ENCODE data around the gene NAT8. TPM values are rescaled to one million over a fixed set of nuclear protein-coding genes. Genes with fewer than 3 reads are reported as not detected.

NAT8 gene
- total and polyA plus RNA-seq, 2 of the 13 experiments (the other 11 are each of a cell fraction or from before 2014, with no cell fraction given): 1.9 to 12.9 TPM

GRCh38 chr2:73601780-73602179, 40.4 kb downstream of the NAT8 start:
- CTCF ChIA-PET (ENCODE audit: low intra/inter-chr PET ratio, low total read pairs): no interaction called here
- 90% methylated on average over 5 of the region's 5 CpGs for WGBS (ENCODE audit: low lambda C conversion rate)
- TF ChIP-seq NFATC3 (CRISPR knock-in tag; IDR thresholded peaks at IDR 0.05): no peak
- no peak for TF ChIP-seq MAZ (IDR thresholded peaks at IDR 0.05; ENCODE audit: borderline replicate concordance, low read depth, low read length)
- no peak for TF ChIP-seq MAZ (CRISPR knock-in tag; IDR thresholded peaks at IDR 0.05; ENCODE audit: low read depth)
- TF ChIP-seq CREB3 (CRISPR knock-in tag; IDR thresholded peaks at IDR 0.05): no peak
- no peak for TF ChIP-seq ZBTB37 (CRISPR knock-in tag; IDR thresholded peaks at IDR 0.05)
- no peak for TF ChIP-seq ZNF414 (CRISPR knock-in tag; IDR thresholded peaks at IDR 0.05)
- TF ChIP-seq ZNF337 (CRISPR knock-in tag; IDR thresholded peaks at IDR 0.05; ENCODE audit: borderline replicate concordance, low read depth): no peak
- no peak for TF ChIP-seq ZBTB21 (CRISPR knock-in tag; IDR thresholded peaks at IDR 0.05)
- TF ChIP-seq PAF1 (CRISPR knock-in tag; IDR thresholded peaks at IDR 0.05): no peak
- TF ChIP-seq ZNF660 (CRISPR knock-in tag; IDR thresholded peaks at IDR 0.05; ENCODE audit: borderline replicate concordance, low read depth): no peak
- TF ChIP-seq ZNF775 (CRISPR knock-in tag; IDR thresholded peaks at IDR 0.05; ENCODE audit: borderline replicate concordance): no peak
- no peak for TF ChIP-seq ZNF281 (CRISPR knock-in tag; IDR thresholded peaks at IDR 0.05; ENCODE audit: borderline replicate concordance)
- TF ChIP-seq NFYC (CRISPR knock-in tag; IDR thresholded peaks at IDR 0.05): no peak
- no peak for TF ChIP-seq TFAP4 (IDR thresholded peaks at IDR 0.05; ENCODE audit: borderline replicate concordance, low read depth)
- TF ChIP-seq NCOA5 (CRISPR knock-in tag; IDR thresholded peaks at IDR 0.05): no peak
- no peak for TF ChIP-seq ATM (IDR thresholded peaks at IDR 0.05; ENCODE audit: borderline replicate concordance)
- TF ChIP-seq MATR3 (CRISPR knock-in tag; IDR thresholded peaks at IDR 0.05): no peak
- TF ChIP-seq XRCC5 (optimal IDR thresholded peaks at IDR 0.05; ENCODE audit: low read length): no peak
- Histone ChIP-seq H2AFZ (ENCODE audit: low read length) (no peak overlapping the region), H3K27ac (ENCODE audit: extremely low read length, insufficient read depth, low read length) (no peak overlapping the region), H3K79me2 (ENCODE audit: insufficient read depth, low read length) (no peaks in the 10 kb centered on the region), H4K20me1 (ENCODE audit: insufficient read depth, low read length) (no peaks in the 10 kb centered on the region), H3K4me1 (ENCODE audit: insufficient read depth, low read length) (no peaks in the 10 kb centered on the region), H3K36me3 (replicated peaks in 1 of 2; ENCODE audit: control insufficient read depth in 1 of 2, insufficient read depth in 2 of 2, low read length in 2 of 2) (peaks cover 6 to 9% of the 10 kb centered on the region in 2 experiments; a peak in 3 of 5 replicates), H3K27me3 (ENCODE audit: control insufficient read depth in 1 of 2, insufficient read depth in 2 of 2, low read length in 2 of 2) (no peaks in the 10 kb centered on the region), H3K9ac (ENCODE audit: insufficient read depth, low read depth, low read length) (no peak overlapping the region), H3K4me2 (ENCODE audit: low read depth, low read length) (no peak overlapping the region), H3K4me3 (replicated peaks in 1 of 3; ENCODE audit: insufficient read depth in 1 of 3, low read depth in 2 of 3, low read length in 3 of 3) (no peak overlapping the region), H3K9me3 (ENCODE audit: low read length) (no peaks in the 10 kb centered on the region)
- FAIRE-seq (no peak), ATAC-seq (no peak), DNase-seq (ENCODE audit: low spot score) (no peak)
- intact Hi-C loops (cut with micrococcal nuclease; ENCODE audit: unreplicated experiment) (no loop called here), in situ Hi-C loops (cut with HindIII; ENCODE audit: extremely low pct_ligation_motif_present, low pct_unique_long_range_greater_than_20kb) (no loop called here)
- no TSS peak for BruUV-seq (replicated peaks)
- POLR2A ChIA-PET: no interaction called here
